ENCODE measurements around the gene SLX4IP.

Gene SLX4IP

DNA sequence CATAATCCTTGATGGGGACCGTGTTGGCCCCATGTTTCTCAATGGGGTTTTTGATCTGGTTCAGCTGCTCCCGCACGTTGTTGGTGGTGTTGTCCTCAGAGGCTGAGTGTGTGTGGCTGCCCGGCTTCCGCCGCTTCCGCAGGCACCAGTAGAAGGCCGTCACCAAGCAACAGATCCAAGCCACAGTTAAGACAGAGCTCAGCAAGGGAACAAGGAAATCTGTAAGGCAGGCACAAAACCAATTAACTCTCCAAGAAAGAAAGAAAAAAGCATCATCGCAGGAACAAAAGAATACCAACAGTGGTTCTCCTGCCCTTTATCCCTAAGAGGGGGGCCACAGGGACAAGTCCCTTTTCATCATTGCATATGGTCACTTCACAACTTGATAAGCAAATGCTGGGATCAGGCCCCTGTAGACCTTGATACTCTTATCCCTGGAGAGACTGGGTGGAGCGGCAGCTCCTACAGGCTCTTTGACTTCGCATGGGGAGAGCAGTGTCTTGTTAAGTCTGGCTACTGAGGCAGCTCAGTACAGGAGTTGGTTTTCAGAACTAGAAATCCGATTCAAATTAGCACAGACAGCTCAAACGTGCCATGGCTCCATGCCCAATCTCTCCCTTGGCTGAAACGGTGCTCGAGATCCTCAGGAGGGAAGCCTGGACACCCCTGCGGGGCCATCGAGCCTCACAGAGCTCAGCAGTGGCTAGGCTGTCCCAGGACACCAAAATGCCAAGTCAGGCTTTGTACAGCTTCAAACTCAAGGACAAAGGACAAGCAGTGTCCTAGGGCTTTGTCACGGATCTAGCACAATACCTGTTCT is 204.8 kb downstream of the SLX4IP start:
- TF ChIP-seq, protein P1, sequence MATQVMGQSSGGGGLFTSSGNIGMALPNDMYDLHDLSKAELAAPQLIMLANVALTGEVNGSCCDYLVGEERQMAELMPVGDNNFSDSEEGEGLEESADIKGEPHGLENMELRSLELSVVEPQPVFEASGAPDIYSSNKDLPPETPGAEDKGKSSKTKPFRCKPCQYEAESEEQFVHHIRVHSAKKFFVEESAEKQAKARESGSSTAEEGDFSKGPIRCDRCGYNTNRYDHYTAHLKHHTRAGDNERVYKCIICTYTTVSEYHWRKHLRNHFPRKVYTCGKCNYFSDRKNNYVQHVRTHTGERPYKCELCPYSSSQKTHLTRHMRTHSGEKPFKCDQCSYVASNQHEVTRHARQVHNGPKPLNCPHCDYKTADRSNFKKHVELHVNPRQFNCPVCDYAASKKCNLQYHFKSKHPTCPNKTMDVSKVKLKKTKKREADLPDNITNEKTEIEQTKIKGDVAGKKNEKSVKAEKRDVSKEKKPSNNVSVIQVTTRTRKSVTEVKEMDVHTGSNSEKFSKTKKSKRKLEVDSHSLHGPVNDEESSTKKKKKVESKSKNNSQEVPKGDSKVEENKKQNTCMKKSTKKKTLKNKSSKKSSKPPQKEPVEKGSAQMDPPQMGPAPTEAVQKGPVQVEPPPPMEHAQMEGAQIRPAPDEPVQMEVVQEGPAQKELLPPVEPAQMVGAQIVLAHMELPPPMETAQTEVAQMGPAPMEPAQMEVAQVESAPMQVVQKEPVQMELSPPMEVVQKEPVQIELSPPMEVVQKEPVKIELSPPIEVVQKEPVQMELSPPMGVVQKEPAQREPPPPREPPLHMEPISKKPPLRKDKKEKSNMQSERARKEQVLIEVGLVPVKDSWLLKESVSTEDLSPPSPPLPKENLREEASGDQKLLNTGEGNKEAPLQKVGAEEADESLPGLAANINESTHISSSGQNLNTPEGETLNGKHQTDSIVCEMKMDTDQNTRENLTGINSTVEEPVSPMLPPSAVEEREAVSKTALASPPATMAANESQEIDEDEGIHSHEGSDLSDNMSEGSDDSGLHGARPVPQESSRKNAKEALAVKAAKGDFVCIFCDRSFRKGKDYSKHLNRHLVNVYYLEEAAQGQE (IDR thresholded peaks at IDR 0.05; ENCODE audit: insufficient replicate concordance, low read depth) = no peak
- TF ChIP-seq, protein P2, sequence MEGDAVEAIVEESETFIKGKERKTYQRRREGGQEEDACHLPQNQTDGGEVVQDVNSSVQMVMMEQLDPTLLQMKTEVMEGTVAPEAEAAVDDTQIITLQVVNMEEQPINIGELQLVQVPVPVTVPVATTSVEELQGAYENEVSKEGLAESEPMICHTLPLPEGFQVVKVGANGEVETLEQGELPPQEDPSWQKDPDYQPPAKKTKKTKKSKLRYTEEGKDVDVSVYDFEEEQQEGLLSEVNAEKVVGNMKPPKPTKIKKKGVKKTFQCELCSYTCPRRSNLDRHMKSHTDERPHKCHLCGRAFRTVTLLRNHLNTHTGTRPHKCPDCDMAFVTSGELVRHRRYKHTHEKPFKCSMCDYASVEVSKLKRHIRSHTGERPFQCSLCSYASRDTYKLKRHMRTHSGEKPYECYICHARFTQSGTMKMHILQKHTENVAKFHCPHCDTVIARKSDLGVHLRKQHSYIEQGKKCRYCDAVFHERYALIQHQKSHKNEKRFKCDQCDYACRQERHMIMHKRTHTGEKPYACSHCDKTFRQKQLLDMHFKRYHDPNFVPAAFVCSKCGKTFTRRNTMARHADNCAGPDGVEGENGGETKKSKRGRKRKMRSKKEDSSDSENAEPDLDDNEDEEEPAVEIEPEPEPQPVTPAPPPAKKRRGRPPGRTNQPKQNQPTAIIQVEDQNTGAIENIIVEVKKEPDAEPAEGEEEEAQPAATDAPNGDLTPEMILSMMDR (IDR thresholded peaks at IDR 0.05; ENCODE audit: insufficient read depth, low read length) = no peak
- TF ChIP-seq GABPA (IDR thresholded peaks at IDR 0.05; ENCODE audit: low read depth) = no peak
- no peak; the same call in 1 of the 2 replicates for TF ChIP-seq POLR2AphosphoS5 (IDR thresholded peaks at IDR 0.05; ENCODE audit: low read depth)
- no peak for TF ChIP-seq SPI1 (IDR thresholded peaks at IDR 0.05; ENCODE audit: borderline replicate concordance, low read depth)
- no peak overlapping the region for H3K27ac ChIP-seq (replicated peaks)

DNA sequence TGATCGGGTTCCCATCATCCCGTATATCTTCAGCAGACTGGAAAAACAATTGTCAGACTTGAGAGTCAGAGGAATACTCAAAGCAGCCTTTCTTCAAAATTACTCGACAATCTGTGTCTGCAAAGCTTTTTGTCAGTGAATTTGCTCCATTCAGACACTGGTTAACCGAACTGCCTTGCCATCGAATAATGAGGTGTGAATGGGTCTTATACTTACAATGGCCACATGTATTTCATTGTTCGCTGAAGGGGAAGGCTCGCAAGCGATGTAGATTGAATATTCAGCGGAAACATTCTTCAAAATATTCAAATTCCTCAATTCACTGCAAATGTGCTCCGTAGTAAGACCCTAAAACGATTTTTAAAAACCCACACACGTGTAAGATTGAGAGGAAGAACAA is 205.8 kb downstream of the SLX4IP start:
- TF ChIP-seq, protein P2 (IDR thresholded peaks at IDR 0.05; ENCODE audit: insufficient read depth, low read length) = no peak
- TF ChIP-seq, protein P1 (IDR thresholded peaks at IDR 0.05; ENCODE audit: insufficient replicate concordance, low read depth) = no peak
- TF ChIP-seq GABPA (IDR thresholded peaks at IDR 0.05; ENCODE audit: low read depth) = no peak
- TF ChIP-seq SPI1 (IDR thresholded peaks at IDR 0.05; ENCODE audit: borderline replicate concordance, low read depth) = no peak
- TF ChIP-seq POLR2AphosphoS5 (IDR thresholded peaks at IDR 0.05; ENCODE audit: low read depth) = no peak
- no peak overlapping the region for H3K4me3 ChIP-seq (replicated peaks; ENCODE audit: insufficient read depth, low read length)
- no peak for DNase-seq (ENCODE audit: low read depth in 1 of 2, low spot score in 1 of 2)
- no peaks in the 10 kb centered on the region for H3K27me3 ChIP-seq (ENCODE audit: insufficient read depth, poor library complexity, severe bottlenecking)
- H3K27ac ChIP-seq (replicated peaks) = no peak overlapping the region

More for the DNA sequence above, 204.8 kb downstream of the SLX4IP start:
- Histone ChIP-seq H3K27me3 (ENCODE audit: insufficient read depth, poor library complexity, severe bottlenecking) (no peaks in the 10 kb centered on the region), H3K4me3 (replicated peaks; ENCODE audit: insufficient read depth, low read length) (no peak overlapping the region)
- DNase-seq (ENCODE audit: low read depth in 1 of 2, low spot score in 1 of 2) = no peak

DNA sequence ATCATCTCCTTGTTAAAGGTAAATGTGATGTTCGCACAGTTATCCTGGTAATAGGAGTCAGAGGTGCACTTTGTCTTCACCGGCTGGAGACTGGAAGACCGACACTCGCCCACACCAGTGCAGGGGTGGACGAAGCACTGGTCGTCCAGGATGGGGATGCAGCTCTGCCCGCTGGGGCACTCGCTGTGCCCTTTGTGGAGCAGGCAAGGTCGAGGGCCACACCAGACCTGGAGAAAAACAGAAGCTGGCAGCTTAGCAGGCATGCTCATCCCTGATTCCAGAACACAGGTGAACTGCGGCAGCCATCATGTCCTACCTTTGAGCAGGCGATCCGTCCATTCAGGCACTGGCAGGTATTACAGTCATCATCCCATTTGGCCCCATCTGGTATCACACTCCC is 206.4 kb downstream of the SLX4IP start:
- H3K27me3 ChIP-seq (ENCODE audit: insufficient read depth, poor library complexity, severe bottlenecking) = no peaks in the 10 kb centered on the region

More for the DNA sequence above, 206.4 kb downstream of the SLX4IP start:
- no peak overlapping the region for H3K4me3 ChIP-seq (replicated peaks; ENCODE audit: insufficient read depth, low read length)
- no peak for DNase-seq (ENCODE audit: low read depth in 1 of 2, low spot score in 1 of 2)
- no peak for TF ChIP-seq SPI1 (IDR thresholded peaks at IDR 0.05; ENCODE audit: borderline replicate concordance, low read depth)
- TF ChIP-seq POLR2AphosphoS5 (IDR thresholded peaks at IDR 0.05; ENCODE audit: low read depth) = no peak
- no peak for TF ChIP-seq GABPA (IDR thresholded peaks at IDR 0.05; ENCODE audit: low read depth)
- TF ChIP-seq, protein P2 (IDR thresholded peaks at IDR 0.05; ENCODE audit: insufficient read depth, low read length) = no peak
- H3K27ac ChIP-seq (replicated peaks) = no peak overlapping the region
